Suprapubic skin (tissue), 4 donors: ENCODE results near the gene PRR35. TPM values are rescaled to one million over a fixed set of nuclear protein-coding genes. Genes with fewer than 3 reads are reported as not detected.

Experiments used
- DNase-seq, 2 donors: peaks; one replicate each; pipeline ENCODE4 v3.0.0-alpha.2; 2019; ENCODE audit warnings: low spot score in 2 of 2
- H3K27ac ChIP-seq: fragments of 200-600 bp; sonication (generic); one replicate; pipeline ENCODE4 v1.5.1; 2019
- H3K27me3 ChIP-seq: fragments of 200-600 bp; sonication (generic); one replicate; pipeline ENCODE4 v1.5.1; 2019
- H3K36me3 ChIP-seq: fragments of 200-600 bp; sonication (generic); one replicate; pipeline ENCODE4 v1.5.1; 2019
- H3K4me1 ChIP-seq: fragments of 200-600 bp; sonication (generic); one replicate; pipeline ENCODE4 v1.5.1; 2019
- H3K4me3 ChIP-seq: fragments of 200-600 bp; sonication (generic); one replicate; pipeline ENCODE4 v1.5.1; 2019; ENCODE audit warnings: mild to moderate bottlenecking
- H3K9me3 ChIP-seq: fragments of 200-600 bp; sonication (generic); one replicate; pipeline ENCODE4 v1.5.1; 2019
- CTCF ChIP-seq, 2 donors: fragments of 200-600 bp in 1 of 2; fragments of 450-650 bp in 1 of 2; sonication (generic) in 1 of 2; IDR thresholded peaks; one replicate each; pipeline ENCODE4 v1.5.1; 2016 to 2019; ENCODE audit warnings: antibody characterized with exemption in 2 of 2, mild to moderate bottlenecking in 1 of 2, moderate library complexity in 1 of 2
- EP300 ChIP-seq: sonication (generic); formaldehyde crosslinking; IDR thresholded peaks from one replicate; pipeline ENCODE4 v1.6.1; 2017; ENCODE audit warnings: antibody characterized with exemption
- POLR2A ChIP-seq, 2 donors: fragments of 450-650 bp; IDR thresholded peaks; one replicate each; pipeline ENCODE4 v1.6.1; 2017; ENCODE audit warnings: antibody characterized with exemption in 2 of 2, mild to moderate bottlenecking in 2 of 2, moderate library complexity in 2 of 2
- POLR2AphosphoS5 ChIP-seq, 3 donors: sonication (generic); formaldehyde crosslinking; IDR thresholded peaks; one replicate each; pipeline ENCODE4 v1.6.1; 2017; ENCODE audit warnings: antibody characterized with exemption in 3 of 3
- WGBS: methylation state at CpG from one replicate; pipeline ENCODE4 v1.1.5; 2018; 5-methylcytosine and 5-hydroxymethylcytosine counted together
- total RNA-seq, 4 donors: library from RNA; depleted of rRNA; stranded (reverse); fragments of >200 nt; gene quantifications; one replicate each; pipeline ENCODE4 v1.1.0, GENCODE V29; 2016

PRR35 gene
- total RNA-seq, 4 donors from 2014 or later = not detected

- H3K27ac ChIP-seq = peak overlapping the region; percentile 74
- peak overlapping the region; percentile 80 for H3K4me3 ChIP-seq
- peaks cover 58% of the 10 kb centered on the region for H3K4me1 ChIP-seq
- H3K9me3 ChIP-seq = no peaks in the 10 kb centered on the region
- H3K27me3 ChIP-seq = no peaks in the 10 kb centered on the region
- no peak for TF ChIP-seq POLR2A (IDR thresholded peaks at IDR 0.05)
- no peak for TF ChIP-seq EP300
- no peak for TF ChIP-seq POLR2AphosphoS5 (IDR thresholded peaks at IDR 0.05)
- 49% methylated on average over 9 of the region's 11 CpGs for WGBS
- H3K36me3 ChIP-seq = peaks cover 2% of the 10 kb centered on the region
- DNase-seq = no peak
Observed at GRCh38 chr16:568401-569258, 8.4 kb downstream of the PRR35 start.

GRCh38 chr16:569445-570254 lies 9.5 kb downstream of the PRR35 start, which contains the start of gene PIGQ:
Gene PIGQ (plus strand): TSS chr16:569968. CDS start chr16:574075, 4,107 bp downstream.
- peak within 1 kb of the TSS; percentile 74 for H3K27ac ChIP-seq
- peaks cover 12% of the 10 kb centered on the region for H3K36me3 ChIP-seq
- peaks cover 58% of the 10 kb centered on the region for H3K4me1 ChIP-seq
- H3K9me3 ChIP-seq = no peaks in the 10 kb centered on the region
- WGBS = 40% methylated on average over 1 of the region's 87 CpGs
- no peaks in the 10 kb centered on the region for H3K27me3 ChIP-seq
- H3K4me3 ChIP-seq = peak within 1 kb of the TSS; percentile 80
- peak; percentile 86 to 89 for DNase-seq
- TF ChIP-seq POLR2AphosphoS5 (IDR thresholded peaks at IDR 0.05) (no peak), POLR2A (IDR thresholded peaks at IDR 0.05) (no peak), EP300 (no peak), CTCF (IDR thresholded peaks at IDR 0.05) (no peak)

DNA sequence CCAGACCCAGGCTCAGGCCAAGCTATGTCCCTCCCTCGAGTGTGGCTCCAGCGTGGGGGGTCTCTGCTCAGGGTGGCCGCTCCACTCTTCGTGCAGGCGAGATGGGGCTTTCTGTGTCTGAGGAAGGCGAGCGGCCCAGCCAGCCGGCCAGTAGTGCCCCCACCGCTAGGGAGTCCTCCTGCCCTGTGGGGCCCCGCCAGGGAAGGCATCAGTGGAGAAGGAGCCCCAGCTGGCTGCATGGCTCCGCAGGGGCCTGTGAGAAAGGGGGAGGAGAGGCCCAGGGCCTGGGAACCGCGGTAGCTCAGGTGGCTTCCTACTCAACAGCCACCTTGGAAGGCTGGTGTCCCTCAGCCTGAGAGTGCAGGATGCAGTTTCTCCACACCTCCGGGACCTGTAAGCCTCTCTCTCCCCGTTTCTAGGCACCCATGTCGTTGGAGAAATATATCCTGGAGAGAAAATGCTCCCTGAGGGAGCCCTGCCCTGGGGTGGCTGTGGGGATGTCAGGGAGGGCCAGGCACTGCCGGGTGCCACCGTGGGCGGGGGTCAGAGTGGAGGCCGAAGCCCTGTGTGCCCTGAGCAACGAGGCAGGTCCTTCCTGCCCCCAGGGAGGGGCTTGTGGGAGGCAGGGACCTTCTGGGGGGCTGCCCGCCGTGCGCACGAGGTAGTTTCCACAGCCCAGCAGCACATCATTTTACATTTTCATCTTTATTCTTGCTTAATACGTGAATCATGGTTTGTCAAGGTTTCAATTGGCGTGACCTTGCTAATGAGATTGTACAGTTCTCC lies 12.9 kb downstream of the PRR35 start:
- no peak for TF ChIP-seq POLR2A (IDR thresholded peaks at IDR 0.05)
- TF ChIP-seq EP300 = no peak
- no peak for TF ChIP-seq CTCF (IDR thresholded peaks at IDR 0.05)
- no peak for TF ChIP-seq POLR2AphosphoS5 (IDR thresholded peaks at IDR 0.05)
- peaks cover 27% of the 10 kb centered on the region for H3K36me3 ChIP-seq

GRCh38 chr16:574021-574760 lies 14.0 kb downstream of the PRR35 start:
- H3K27me3 ChIP-seq = no peaks in the 10 kb centered on the region
- 94% methylated on average over 17 of the region's 46 CpGs for WGBS
- H3K36me3 ChIP-seq = peaks cover 27% of the 10 kb centered on the region
- H3K4me3 ChIP-seq = no peak overlapping the region
- peaks cover 22% of the 10 kb centered on the region for H3K4me1 ChIP-seq
- no peak for TF ChIP-seq CTCF (IDR thresholded peaks at IDR 0.05)
- no peak for TF ChIP-seq POLR2AphosphoS5 (IDR thresholded peaks at IDR 0.05)
- TF ChIP-seq POLR2A (IDR thresholded peaks at IDR 0.05) = no peak
- TF ChIP-seq EP300 = no peak
- no peak overlapping the region for H3K27ac ChIP-seq
- DNase-seq = no peak
- no peaks in the 10 kb centered on the region for H3K9me3 ChIP-seq

More for the DNA sequence above, 12.9 kb downstream of the PRR35 start:
- H3K4me3 ChIP-seq = no peak overlapping the region
- no peaks in the 10 kb centered on the region for H3K9me3 ChIP-seq
- 90% methylated on average over 8 of the region's 27 CpGs for WGBS
- no peaks in the 10 kb centered on the region for H3K27me3 ChIP-seq
- H3K27ac ChIP-seq = no peak overlapping the region
- DNase-seq = no peak
- peaks cover 27% of the 10 kb centered on the region for H3K4me1 ChIP-seq
